Keratinocyte (primary cell): ENCODE measurements around the gene UQCC2.

Experiments
- CTCF ChIP-seq, 3 experiments: IDR thresholded peaks in 1 of 3; conservative IDR thresholded peaks in 1 of 3; optimal IDR thresholded peaks in 1 of 3; 2 replicates in 2 of 3; 3 replicates in 1 of 3; pipeline versions ENCODE3 to v1.5.1; 2011; ENCODE audit warnings: low read length in 3 of 3, mild to moderate bottlenecking in 3 of 3, moderate library complexity in 2 of 3, control low read depth in 1 of 3, inconsistent platforms in 1 of 3; ENCODE audit not compliant: insufficient read depth in 2 of 3; ENCODE audit errors: extremely low read depth in 1 of 3
- EZH2 ChIP-seq: IDR thresholded peaks from one replicate; pipeline ENCODE4 v1.6.1; 2012; ENCODE audit warnings: inconsistent platforms, mild to moderate bottlenecking, low read length, moderate library complexity

GRCh38 chr6:33668328-33668727, 43.2 kb downstream of the UQCC2 start:
- TF ChIP-seq CTCF (optimal IDR thresholded peaks at IDR 0.05 in 1 of 3, IDR thresholded peaks at IDR 0.05 in 1 of 3, conservative IDR thresholded peaks at IDR 0.05 in 1 of 3; ENCODE audit: extremely low read depth in 1 of 3, insufficient read depth in 2 of 3, low read length in 3 of 3): no peak
- no peak for TF ChIP-seq EZH2
